Middle frontal gyrus (tissue), 1 donor: Measurements from ENCODE around the gene DMBT1.

Experiments used
- DNase-seq: peaks from one replicate; pipeline ENCODE4 v3.0.0-alpha.2; 2015; ENCODE audit warnings: low spot score; ENCODE audit errors: extremely low spot score

DMBT1 gene

DNA sequence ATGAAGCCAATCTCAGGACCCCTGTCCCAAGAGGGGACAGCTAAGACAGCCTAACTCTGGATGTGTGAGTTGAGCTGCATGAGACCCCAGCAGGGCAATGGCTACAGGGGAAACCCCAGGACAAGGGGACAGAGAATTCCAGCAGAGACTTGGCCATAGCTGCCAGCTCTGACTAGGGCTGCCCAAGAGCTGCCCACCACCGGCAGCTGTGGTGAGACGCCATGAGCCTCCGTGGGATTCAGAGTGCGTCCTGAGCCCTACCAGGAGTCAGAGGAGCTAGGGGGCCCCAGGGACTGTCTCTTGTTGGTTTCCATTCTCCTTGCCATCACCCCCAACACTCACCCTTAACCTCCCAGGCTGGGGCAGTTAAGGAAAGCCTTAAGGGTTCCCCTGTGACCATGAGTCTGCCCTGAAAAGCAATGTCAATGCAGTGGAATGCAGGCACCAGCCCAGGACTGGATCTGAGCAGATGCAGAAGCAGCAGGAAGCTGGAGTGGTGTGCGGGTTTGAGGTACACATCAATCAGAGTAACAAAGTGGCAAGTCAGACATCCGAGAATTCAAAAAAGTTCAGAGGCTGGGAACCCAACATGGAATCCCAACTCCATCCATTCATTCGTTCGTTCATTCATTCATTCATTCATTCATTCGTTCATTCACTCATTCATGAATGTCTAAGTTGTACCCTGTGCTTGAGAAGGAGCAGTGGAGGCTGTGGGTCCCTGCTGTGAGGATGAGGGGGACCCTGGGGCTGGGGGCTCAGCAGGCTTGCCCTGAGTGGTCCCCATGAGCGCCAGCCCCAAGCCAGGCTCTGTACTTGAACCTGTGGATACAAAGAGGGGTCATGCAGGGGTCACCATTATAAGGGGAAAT, 86.2 kb downstream of the DMBT1 start:
- no peak for DNase-seq

- no peak for DNase-seq
These were observed 86.9 kb downstream of the DMBT1 start for GRCh38 chr10:122647383-122647968.

GRCh38 chr10:122648599-122649428, 88.3 kb downstream of the DMBT1 start:
- peak; percentile 21 for DNase-seq

DNA sequence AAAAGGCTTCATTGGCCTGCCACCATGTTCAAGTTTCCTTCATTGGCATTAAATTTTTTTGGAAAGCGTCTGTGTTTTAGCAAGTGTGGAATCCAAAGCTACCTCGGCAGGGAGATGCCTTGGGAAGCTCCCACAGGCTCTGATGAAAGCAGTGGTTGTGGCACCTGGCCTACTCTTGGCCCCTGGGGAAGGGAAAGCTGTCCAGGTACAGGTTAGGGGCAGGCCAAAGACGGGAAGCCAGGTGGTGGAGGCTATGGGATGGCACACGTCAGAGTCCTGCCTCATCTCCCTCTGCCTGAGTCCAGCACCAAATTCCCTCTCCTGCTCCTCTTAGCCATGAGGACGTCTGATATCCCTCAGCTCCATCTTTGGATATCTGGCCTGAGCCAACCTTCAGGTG, 89.3 kb downstream of the DMBT1 start:
- no peak for DNase-seq

- DNase-seq: no peak
These were observed 89.8 kb downstream of the DMBT1 start for GRCh38 chr10:122650331-122650730.

- DNase-seq: no peak
These were observed 95.2 kb downstream of the DMBT1 start for GRCh38 chr10:122655524-122656307.

GRCh38 chr10:122656308-122656705, 95.8 kb downstream of the DMBT1 start:
- no peak for DNase-seq

DNA sequence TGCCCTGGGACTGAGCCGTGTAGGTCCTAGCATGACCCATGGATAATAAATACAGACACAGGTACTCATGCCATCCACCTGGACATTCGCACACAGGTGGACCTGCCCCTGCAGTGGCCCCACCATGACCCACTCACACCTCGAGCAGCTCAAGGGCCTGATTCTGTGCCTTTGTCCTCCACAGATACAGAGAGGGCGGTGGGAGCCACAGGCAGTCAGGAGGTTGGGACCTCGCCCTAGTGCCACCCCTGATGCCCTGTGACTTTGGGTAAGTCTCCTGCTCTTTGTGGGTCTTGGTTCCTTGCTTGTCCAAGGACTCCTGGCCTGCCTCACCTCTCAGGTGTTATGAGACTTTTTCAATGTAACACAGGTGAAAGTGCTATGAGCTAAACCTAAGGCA, 96.2 kb downstream of the DMBT1 start:
- DNase-seq: no peak

DNA sequence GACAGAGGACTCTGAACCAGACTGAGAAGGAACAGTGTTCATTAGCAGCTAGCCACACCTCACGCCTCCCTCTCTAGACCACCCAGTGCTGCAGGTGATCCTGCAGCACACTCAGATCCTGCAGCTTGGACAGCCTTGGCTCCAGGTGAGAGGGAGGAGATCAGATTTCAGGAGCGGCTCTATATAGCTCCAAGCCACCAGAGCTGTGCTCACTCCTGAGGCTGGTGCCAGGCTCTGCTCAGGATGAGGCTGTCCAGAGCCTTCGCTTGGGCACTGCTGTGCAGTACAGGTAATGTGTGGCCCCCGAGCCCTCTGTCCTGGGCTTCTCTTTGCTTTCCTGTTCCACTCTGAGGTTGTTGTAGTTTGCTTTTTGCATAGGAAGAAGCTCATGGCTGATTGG, 96.7 kb downstream of the DMBT1 start:
- no peak for DNase-seq

- no peak for DNase-seq
These were observed 97.2 kb downstream of the DMBT1 start for GRCh38 chr10:122657729-122658128.

- DNase-seq: no peak
These were observed 97.9 kb downstream of the DMBT1 start for GRCh38 chr10:122658356-122659049.

GRCh38 chr10:122659126-122659525, 98.6 kb downstream of the DMBT1 start:
- DNase-seq: no peak

DNA sequence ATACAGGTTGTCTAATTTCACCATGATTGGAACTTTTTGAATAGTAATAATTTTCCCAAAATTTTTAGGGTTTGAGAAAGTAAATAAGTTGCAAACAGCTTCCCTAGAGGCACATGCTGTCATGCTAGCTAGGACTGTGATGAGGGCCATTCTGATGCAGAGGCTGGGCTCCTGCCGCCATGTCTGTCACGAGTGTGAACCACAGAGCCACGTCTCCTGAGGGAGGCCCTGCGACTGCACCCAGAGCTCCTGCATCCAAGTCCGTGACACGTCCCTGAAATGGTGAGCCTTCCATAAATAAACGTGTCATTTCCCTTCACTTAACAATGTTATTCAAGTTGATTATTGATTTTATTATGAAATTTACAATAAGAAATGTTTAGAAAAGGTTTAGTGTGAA, 99.1 kb downstream of the DMBT1 start:
- DNase-seq: no peak

- no peak for DNase-seq
These were observed 100.1 kb downstream of the DMBT1 start for GRCh38 chr10:122660696-122661095.

DNA sequence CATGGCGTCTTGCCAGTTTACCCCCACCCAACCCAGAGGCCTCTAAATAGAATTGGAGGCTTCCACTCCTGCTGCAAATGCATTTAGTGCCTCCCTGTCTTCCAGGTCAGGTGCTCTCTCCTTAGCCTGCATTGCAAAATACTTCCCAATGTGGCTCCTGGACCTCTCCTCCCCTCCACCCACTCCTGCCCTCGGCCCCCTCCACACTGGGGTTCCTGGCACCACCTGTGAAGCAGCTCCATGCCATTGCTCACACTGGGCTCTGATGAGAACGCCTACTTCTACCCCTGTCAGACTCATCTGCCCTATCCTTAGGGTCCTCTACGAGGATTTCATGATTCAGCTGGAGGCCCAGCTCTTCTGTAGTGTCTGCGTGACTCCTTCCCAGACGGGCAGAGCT, 101.7 kb downstream of the DMBT1 start:
- DNase-seq: no peak

DNA sequence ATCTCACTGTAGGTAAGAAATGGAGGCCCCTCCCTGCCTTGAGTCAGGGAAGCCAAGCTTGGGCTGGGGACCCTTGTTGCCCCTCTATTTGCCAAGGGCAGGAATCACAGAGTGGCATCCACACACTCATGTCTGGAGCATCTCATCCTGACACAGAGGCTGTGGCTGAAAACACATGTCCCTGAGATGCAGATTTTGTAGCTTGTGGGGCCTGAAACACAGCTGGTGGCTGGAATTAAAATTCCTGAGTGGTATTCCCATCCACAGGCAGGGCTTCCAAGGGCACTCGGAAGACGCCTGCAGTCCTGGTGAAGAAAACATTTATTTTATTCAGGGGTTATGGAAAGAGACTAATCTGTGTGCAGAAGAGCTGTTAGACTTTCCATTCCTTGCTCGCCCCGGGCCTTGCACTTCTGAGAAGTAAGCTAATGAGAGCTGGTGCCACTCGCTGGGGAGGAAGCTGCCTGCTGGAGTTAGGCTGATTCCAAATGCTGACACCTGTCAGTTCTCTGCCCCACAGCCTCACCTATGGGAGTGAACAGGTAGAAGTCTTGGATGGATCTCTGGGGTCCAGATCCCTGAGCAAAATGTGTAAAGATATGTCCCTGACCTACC, 103.1 kb downstream of the DMBT1 start:
- no peak for DNase-seq

DNA sequence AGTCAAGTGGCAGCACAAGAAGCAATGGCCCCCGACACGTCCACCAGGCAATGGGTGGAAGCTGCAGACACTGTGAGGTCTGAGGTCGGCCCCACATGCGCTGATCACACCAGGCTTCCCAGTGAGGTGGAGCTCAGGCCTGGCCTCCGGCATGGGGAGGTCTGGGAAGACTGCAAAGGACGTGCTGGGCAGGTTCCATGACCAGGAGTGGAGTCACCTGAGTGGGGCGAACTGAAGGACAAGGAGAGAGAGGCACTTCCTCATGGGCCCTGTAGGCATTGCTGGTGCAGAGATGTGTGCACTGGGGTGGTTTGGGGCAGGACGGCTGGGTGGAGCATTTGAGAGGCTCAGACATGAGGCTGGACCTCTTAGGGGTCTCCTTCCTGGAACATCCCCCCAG, 103.9 kb downstream of the DMBT1 start:
- no peak for DNase-seq

DNA sequence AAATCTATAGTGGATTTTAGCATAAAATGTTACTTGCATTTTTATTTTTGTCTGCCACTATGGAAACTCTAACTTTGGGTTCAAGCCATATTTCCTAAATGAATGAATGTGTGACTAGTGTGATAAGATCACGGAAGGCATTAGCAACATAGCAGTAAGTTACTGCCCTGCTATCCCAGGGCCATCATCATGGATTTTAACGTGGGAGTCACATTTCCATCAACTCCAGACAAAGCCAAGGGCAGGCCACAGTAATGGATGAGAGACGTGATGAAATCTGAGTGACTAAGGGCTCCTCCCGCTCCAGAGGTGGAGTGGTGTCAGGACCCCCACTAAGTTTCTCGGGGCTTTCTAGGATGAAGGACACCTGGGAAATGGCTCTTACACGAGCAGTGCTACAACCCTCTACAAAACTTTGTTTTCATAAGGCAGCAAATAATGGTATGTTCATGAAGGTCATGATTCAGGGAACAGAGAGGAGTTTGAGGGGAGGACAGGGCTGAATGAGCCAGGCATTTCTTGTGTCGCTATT, 104.8 kb downstream of the DMBT1 start:
- no peak for DNase-seq

- no peak for DNase-seq
These were observed 105.4 kb downstream of the DMBT1 start for GRCh38 chr10:122665946-122666345.

GRCh38 chr10:122669045-122669444, 108.5 kb downstream of the DMBT1 start:
- no peak for DNase-seq
